CD1c-positive myeloid dendritic cell (primary cell): ENCODE measurements around the gene PTAFR.
A peak's percentile ranks its signal among the peaks of the same experiment; 100 is the strongest.

Experiments used
- DNase-seq: peaks from one replicate; pipeline ENCODE4 v3.0.0-alpha.2; 2016; ENCODE audit errors: extremely low spot score

PTAFR gene

DNA sequence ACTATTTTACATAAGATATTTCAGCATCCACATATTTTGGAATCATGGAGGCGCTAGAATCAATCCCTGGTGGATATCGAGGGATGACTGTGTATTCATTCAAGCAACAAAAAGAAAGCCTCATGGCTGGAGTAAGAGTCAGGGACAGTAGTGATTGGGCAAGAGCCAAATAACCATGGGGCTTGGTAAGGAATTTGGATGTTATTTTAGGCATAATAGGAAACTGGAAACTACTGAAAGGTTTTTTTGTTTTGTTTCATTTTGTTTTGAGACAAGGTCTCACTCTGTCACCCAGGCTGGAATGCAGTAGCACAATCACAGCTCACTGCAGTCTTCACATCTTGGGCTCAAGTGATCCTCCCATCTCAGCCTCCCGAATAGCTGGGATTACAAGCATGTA, 54.3 kb downstream of the PTAFR start:
- DNase-seq: no peak

DNA sequence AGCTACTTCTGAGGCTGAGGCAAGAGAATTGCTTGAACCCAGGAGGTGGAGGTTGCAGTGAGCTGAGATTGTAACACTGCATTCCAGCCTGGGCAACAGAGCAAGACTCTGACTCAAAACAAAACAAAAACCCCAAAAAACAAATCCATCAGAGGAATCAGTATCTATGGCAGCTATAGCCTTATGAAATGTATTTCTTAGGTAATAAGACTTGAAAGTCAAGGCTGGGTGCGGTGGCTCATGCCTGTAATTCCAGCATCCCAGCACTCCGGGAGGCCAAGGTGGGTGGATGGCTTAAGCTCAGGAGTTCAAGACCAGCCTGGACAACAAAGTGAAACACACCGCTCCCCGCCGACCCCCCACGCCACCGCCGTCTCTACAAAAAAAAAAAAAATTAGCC, 56.9 kb downstream of the PTAFR start:
- no peak for DNase-seq

DNA sequence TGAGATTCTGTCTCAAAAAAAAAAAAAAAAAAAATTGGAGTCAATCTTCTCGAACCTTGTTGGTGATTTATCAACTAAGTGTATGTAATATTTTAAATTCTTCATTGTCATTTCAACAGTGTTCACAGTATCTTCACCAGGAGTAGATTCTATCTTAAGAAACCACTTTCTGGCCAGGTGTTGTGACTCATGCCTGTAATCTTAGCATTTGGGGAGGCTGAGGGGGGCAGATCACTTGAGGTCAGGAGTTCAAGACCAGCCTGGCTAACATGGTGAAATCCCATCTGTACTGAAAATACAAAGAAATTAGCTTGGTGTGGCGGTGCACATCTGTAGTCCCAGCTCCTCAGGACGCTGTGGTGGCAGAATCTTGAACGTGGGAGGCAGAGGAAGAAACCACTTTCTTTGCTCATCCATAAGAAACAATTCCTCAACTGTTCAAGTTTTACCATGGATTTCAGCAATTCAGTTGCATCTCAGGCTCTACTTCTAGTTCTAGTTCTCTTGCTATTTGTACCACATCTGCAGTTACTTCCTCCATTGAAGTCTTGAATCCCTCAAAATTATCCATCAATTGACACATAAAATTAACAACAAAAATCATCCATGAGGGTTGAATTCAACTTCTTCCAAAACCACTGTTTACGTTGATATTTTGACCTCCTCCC, 57.7 kb downstream of the PTAFR start:
- no peak for DNase-seq

DNA sequence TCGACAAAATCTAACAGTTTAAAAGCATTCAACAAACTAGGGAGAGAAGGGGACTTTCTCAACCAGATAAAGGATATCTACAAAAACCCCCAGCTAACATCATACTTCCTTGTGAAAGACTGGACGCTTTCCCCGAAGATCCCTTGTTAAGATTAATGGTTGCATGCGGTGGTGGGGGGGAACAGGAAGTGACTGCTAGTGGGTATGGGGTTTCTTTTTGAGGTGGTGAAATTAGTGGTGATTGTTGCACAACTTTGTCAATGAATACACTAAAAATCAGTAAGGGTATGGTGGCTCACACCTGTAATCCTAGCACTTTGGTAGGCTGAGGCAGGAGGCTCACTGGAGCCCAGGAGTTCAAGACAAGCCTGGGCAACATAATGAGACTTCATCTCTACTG, 61.2 kb downstream of the PTAFR start:
- peak; percentile 89 for DNase-seq

DNA sequence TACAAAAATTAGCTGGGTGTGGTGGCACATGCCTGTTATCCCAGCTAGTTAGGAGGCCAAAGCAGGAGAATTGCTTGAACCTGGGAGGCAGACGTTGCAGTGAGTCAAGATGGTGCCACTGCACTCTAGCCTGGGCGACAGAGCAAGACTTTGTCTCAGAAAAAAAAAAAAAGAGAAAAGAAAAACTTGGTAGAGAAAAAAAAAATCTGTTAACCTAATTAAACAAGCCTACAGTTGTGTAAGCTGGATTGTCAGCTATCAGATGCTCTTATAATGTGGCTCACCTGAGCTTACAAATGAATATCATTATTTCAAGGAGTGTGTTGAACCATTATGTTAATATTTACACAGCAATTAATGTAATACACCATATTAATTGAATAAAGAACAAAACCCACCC, 61.6 kb downstream of the PTAFR start:
- no peak for DNase-seq

DNA sequence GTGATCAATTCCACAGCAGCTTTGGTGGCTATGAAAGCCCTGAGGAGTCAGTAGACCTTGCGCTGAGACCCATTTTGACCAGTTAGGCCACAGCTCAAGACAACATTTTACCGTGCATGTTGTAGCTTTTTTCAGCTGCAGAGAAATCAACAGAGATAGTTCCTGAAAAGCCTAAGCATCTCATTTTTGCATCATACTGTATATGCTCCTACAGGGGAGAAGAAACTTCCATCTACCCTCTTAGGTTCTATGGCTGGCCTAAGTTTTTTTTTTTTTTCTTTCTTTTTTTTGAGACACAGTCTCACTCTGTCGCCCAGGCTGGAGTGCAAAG, 63.3 kb downstream of the PTAFR start:
- no peak for DNase-seq

DNA sequence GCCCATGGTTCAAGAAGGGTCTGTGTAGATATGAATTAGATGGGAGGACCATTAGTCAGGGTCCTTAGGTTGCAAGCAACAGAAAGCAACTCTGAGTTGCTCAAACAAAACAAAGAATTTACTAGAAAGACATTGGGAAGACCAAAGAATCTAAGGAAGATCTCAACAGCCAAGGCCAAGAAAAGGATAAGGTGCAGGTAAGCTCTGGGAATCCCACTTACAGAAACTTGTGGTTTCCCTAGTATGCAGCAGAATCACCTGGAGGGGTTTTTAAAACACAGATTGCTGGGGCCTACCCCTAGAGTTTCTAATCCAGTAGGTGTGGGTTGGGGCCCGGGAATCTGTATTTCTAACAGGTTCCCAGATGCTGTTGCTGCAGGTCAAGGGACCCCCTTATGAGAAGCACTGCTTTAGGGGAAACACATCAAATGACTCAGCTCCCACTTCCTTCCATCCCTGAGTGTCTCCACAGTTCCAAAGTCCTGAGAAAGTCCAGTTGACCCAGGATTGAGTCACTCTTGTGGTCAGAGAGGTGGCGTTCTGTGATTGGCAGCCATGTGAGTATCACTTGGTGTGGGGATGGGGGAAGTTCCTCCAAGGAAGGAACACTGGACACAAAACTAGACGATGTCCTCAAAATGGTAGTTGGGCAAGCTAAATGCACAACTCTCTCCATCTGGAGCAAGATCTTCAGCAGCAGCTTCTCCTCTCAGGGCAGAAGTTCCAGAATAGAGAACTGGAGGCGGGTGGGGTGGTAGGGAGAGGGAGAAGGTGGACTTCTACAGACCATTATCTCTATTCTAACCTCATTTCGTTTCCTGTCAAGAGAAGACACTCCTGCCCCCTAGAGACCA, 63.9 kb downstream of the PTAFR start:
- DNase-seq: peak; percentile 96

DNA sequence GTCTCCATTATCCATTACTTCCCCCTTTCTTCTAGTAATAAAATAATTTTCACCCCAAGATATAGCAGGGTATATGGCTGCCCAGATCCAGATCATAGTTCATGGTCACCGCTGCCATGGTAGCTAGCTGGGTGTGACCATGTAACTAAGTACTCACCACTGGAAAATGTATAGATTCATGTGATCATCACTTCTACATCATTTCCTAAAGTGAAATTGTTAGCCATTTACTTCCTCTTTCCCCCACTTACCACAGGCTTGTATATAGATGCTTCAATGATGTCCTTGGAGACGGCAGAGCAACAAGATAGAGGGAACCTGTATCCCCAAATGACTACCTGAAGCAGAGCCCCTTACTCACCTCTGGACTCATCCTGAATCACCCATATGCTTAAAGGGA, 65.3 kb downstream of the PTAFR start:
- peak; percentile 91 for DNase-seq

DNA sequence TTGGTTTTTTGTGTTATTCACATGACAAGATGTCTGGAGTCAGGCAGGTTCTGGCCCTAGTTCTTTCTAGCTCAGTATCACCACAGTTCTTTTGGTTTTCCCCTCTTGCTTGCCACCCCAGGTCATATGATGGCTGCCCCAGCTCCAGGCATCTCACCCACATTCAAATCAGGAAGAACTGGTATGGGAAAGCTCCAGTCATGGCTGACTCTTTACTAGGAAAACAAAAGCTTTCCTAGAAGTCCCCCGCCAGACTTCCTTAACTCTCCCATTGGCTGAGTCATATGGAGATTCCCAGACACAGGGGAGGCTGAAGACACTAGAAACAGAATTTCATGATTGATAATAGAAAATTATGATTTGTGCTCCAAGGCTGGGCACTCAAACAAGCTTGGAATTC, 65.9 kb downstream of the PTAFR start:
- peak; percentile 73 for DNase-seq

DNA sequence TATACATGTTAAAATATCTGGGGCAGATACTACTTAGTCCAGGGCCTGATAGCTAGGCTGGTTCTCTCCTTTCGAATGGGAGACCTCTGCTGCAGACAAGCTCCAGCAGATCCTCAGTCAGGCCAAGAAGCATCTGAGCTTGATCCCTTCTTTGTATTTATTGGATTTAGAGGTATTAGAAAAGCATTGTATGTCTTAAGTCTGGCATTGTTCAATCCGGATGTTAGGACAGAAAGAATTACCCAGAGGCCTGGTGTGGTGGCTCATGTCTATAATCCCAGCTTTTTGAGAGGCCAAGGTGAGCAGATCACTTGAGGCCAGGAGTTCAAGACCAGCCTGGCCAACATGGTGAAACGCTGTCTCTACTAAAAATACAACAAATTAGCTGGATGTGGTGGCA, 66.9 kb downstream of the PTAFR start:
- no peak for DNase-seq

DNA sequence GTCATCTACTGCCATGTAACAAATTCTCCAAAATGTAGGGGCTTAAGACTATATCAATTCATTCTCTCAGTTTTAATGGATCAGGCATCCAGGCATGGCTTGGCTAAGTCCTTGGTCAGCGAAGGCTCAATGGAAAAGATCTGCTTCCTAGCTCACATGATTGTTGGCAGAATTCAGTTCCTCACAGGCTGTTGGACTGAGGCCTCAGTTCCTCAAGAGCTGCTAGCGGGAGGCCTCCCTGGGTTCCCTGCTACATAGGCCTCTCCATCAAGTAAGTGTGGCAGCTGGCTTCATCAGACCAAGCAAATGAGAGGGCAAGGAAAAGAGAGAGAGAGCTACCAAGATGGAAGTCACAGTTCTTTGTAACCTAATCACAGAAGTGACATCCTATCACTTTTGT, 68.5 kb downstream of the PTAFR start:
- DNase-seq: peak; percentile 63

DNA sequence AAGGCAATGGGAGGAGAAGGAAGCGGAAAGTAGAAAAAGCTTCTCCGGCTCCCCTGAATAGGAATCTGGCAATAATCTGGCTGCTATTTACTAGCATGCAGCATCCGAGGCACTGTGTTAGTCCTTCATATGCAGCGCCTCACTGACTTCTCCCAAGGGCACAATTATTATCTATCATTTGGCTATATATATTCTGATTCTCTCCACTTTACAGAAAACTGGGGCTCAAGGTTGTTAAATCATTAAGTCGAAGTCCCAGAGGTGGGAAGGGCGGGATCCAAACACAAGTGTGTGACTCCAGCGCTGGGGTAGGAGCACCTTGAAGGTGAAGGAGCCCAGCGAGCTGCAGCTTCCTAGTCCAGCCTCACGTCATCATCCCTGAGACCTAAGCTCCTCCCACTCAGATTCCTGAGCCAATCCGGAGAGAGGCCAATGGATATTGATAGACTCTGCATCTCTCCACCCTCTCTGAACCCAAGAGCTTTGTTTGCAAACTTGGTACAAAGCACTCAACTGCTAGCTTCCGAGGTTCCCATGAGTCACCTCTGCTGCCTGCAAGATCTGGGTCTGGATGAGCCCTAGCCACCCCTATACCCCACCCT, 71.5 kb downstream of the PTAFR start:
- DNase-seq: no peak

DNA sequence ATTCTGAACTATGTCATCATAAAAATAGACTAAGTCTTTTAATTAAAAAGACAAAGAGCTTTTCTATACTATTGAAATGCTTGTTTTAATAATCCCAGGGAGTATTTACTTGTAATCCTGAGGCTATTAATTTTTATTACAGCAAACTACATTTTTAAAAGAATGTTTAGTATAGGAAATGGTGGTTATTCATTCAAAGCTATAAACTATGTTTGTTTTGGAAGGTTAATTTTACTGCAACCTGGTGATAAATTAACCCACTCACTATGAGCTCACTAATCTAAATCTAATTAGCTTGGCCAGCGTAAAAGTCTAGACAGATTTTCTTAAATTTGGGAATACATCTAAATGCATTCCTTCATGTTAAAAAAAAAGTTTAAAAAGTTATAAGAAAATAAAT, 74.3 kb downstream of the PTAFR start:
- DNase-seq: no peak

DNA sequence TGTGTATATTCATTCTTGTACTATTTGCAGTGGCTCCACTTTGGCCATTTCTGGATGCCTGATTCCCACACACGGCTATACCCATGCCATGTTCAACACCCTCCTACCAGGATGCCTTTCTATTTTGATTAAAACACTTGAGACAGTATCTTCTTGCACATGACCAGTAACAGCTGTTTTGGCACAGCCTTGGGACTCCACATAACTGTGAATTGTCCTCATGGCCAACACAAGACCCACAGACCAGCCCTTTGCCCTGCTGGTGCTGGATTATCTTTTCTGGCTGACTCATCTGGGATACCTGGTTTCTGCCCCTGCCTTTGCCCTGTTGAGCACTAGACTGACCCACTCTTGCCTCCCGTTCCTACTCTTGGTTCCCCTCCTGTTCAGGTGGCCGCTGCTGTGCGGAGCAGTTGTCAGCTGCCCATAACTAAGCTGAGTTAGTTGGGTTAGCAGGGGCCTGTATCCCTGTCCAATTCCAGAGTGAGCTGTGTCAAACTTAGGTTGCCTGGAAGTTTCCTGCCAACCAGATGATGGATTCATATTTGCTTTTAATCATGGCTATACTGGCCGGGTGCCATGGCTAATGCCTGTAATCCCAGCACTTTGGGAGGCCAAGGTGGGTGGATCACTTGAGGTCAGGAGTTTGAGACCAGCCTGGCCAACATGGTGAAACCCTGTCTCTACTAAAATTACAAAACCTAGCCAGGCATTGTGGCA, 77.3 kb downstream of the PTAFR start:
- no peak for DNase-seq
